Panc1 (cell line): ENCODE data around the gene BBS7.

ENCODE experiments used
- POLR2AphosphoS5 ChIP-seq: IDR thresholded peaks from 2 replicates; pipeline ENCODE4 v1.6.1; 2012; ENCODE audit warnings: mild to moderate bottlenecking, low read depth, low read length, moderate library complexity
- SIN3A ChIP-seq: IDR thresholded peaks from 2 replicates; pipeline ENCODE4 v1.6.1; 2012; ENCODE audit warnings: low read depth, mild to moderate bottlenecking, low read length, moderate library complexity, borderline replicate concordance; ENCODE audit not compliant: insufficient read depth
- TCF7L2 ChIP-seq: IDR thresholded peaks from 2 replicates; pipeline ENCODE4 v1.6.1; 2011; ENCODE audit warnings: mild to moderate bottlenecking, low read depth, low read length, inconsistent platforms
- TF ChIP-seq, protein P1 (sequence below): fragments of 450-650 bp; IDR thresholded peaks from 2 replicates; pipeline ENCODE4 v1.5.1; 2017; ENCODE audit warnings: mild to moderate bottlenecking
- TF ChIP-seq, protein P2 (sequence below), 2 experiments: IDR thresholded peaks; 2 replicates each; pipeline ENCODE4 v1.6.1; 2011 to 2012; ENCODE audit warnings: low read depth in 2 of 2, control low read depth in 1 of 2, low read length in 1 of 2, mild to moderate bottlenecking in 1 of 2, moderate library complexity in 1 of 2; ENCODE audit not compliant: insufficient read depth in 1 of 2

- TF ChIP-seq, protein P1, sequence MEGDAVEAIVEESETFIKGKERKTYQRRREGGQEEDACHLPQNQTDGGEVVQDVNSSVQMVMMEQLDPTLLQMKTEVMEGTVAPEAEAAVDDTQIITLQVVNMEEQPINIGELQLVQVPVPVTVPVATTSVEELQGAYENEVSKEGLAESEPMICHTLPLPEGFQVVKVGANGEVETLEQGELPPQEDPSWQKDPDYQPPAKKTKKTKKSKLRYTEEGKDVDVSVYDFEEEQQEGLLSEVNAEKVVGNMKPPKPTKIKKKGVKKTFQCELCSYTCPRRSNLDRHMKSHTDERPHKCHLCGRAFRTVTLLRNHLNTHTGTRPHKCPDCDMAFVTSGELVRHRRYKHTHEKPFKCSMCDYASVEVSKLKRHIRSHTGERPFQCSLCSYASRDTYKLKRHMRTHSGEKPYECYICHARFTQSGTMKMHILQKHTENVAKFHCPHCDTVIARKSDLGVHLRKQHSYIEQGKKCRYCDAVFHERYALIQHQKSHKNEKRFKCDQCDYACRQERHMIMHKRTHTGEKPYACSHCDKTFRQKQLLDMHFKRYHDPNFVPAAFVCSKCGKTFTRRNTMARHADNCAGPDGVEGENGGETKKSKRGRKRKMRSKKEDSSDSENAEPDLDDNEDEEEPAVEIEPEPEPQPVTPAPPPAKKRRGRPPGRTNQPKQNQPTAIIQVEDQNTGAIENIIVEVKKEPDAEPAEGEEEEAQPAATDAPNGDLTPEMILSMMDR = no peak
- TF ChIP-seq POLR2AphosphoS5 (no peak), SIN3A (no peak), TCF7L2 (no peak)
- TF ChIP-seq, protein P2, sequence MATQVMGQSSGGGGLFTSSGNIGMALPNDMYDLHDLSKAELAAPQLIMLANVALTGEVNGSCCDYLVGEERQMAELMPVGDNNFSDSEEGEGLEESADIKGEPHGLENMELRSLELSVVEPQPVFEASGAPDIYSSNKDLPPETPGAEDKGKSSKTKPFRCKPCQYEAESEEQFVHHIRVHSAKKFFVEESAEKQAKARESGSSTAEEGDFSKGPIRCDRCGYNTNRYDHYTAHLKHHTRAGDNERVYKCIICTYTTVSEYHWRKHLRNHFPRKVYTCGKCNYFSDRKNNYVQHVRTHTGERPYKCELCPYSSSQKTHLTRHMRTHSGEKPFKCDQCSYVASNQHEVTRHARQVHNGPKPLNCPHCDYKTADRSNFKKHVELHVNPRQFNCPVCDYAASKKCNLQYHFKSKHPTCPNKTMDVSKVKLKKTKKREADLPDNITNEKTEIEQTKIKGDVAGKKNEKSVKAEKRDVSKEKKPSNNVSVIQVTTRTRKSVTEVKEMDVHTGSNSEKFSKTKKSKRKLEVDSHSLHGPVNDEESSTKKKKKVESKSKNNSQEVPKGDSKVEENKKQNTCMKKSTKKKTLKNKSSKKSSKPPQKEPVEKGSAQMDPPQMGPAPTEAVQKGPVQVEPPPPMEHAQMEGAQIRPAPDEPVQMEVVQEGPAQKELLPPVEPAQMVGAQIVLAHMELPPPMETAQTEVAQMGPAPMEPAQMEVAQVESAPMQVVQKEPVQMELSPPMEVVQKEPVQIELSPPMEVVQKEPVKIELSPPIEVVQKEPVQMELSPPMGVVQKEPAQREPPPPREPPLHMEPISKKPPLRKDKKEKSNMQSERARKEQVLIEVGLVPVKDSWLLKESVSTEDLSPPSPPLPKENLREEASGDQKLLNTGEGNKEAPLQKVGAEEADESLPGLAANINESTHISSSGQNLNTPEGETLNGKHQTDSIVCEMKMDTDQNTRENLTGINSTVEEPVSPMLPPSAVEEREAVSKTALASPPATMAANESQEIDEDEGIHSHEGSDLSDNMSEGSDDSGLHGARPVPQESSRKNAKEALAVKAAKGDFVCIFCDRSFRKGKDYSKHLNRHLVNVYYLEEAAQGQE (IDR thresholded peaks at IDR 0.05; ENCODE audit: insufficient read depth in 1 of 2, low read depth in 2 of 2, low read length in 1 of 2) = no peak
Measured at GRCh38 chr4:121829511-121829910, 40.8 kb downstream of the BBS7 start.
